Dermis blood vessel endothelial cell (primary cell): ENCODE measurements around the gene CPEB4. TPM values are rescaled to one million over a fixed set of nuclear protein-coding genes. Genes with fewer than 3 reads are reported as not detected.

Experiments
- DNase-seq: peaks from one replicate; pipeline ENCODE4 v3.0.0; 2010
- total RNA-seq: library from RNA; depleted of rRNA; stranded (reverse); fragments of >200 nt; gene quantifications from 2 replicates; pipeline ENCODE4 v1.2.3, GENCODE V29; 2014

Gene CPEB4
- total RNA-seq, 1 donor from 2014 or later, result 18.0 TPM

DNA sequence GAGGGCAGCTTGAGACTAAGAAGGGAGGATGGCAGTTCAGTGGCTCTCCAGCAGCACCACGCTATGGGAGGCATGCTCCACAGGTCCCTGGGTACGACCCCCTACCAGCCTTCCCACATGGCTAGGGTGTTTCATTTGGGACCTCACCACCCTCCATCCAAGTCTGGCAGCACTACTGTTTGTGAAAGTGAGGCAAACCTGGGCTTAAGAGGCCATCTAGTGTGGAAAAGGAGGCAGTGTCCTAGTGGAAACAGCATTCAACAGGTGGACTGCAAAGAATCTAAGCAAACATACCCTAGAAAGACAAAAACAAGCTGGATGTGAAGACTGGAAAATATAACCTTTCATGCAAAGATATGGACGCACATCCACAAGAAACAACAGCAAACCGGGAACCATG is 96.1 kb downstream of the CPEB4 start:
- DNase-seq, result peak; percentile 50

DNA sequence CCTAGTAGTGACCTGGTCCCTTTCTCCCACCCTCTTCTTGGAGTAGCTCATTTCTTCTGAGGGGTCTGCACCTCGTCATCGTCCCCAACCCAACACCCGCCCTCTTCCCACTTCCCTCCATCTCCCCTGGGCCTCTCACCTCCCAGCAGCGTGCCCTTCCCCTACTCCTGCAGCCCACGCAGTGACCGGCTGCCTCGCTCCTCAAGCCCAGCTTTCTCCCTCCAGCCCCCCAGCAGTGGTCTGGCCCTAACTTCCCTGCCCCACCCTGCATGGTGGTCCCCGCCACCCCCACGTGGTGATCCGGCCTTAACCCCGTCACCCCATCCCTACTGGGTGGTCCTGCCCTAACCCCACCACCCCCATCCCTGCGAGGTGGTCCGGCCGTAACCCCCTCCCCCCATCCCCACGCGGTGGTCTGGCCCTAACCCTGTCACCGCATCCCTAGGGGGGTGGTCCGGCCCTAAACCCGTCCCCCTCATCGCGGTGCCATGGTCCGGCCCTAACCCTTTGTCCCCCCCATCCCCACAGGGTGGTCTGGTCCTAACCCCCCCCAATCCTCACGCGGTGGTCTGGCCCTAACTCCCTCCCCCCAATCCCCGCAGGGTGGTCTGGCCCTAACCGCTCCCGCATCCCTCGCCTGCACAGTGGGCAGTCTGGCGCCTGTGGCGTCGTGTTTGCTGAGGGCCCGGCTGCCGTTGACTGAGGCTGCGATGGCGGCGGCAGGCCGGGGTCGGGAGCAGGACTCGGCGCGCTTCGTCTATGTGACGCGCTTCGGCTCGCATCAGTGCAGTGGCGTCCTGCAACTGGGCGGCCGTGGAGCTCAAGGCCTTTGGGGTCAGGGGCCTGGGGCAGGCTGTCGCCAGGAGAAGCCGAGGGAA is 100.6 kb downstream of the CPEB4 start, which contains the start of gene C5orf47:
Gene C5orf47 (plus strand): TSS at position 617 of the 878 bp plus-strand sequence. CDS start 94 bp downstream, at position 711.
- no peak for DNase-seq

DNA sequence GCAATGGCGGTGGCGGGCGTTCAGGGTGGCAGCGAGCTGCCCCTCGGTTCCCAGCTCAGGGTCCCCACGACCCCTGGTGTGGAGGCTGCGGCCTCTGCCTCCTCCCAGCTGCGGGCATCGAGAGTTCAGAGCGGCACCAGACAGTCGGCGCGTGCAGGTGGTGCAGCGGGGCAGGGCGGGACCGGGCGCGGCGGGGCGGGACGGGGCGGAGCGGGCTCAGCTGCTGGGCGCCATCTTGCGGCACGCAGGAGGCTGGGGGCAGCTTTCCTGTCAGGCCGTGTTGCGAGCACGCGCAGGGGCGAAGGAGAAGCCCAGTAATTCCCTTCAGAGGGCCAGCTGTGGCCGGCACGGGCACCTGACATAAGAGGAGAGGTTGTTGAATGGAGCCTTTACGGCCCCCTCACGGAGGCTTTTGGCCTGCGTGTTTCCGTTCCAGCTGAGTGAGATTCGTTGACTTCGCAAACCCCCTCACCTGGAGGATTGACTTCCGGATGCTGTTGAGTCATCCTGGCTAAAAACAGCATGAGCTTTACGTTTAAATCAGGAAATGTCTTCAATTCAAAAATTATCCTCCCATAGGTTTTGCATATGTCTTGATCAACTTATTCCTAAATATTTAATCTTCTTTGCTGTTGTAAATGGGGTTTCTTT is 101.4 kb downstream of the CPEB4 start:
- DNase-seq, result no peak

DNA sequence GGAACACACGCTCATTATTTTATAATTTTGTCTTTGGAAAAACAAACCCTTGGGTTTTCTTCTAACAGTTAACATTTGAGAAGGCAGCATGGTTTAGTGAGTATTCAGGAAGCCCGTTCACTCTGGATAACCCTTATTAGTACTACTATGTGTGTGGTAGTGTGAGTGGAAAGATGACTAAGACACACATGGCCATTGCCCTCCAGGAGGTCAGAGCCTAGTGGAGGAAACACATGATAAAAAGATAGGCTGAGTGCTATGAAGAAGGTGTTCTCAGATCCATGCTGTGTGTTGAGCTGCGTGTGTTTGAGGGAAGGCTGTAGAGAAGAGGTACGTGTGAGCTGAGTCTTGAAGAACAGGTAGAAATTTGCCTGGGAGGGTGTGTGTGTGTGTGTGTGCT is 109.2 kb downstream of the CPEB4 start:
- no peak for DNase-seq

DNA sequence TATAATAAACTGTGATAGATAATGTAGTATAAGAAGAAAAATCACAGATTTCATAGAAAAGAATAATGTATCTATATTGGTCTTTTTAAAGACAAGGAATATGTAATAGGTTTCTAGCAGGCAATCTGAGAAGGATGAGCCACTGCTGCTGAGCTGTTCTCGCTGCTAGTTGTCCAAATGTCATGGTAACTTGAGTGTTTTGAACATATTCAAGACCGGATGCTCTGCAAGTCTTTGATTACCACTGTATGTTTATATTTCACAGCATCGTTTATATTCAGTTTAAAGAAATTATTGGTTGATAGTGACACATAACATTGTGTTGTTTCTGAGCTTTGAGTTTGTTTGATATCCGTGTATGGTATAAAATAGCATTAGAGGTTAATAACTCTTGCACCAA is 110.4 kb downstream of the CPEB4 start:
- no peak for DNase-seq

DNA sequence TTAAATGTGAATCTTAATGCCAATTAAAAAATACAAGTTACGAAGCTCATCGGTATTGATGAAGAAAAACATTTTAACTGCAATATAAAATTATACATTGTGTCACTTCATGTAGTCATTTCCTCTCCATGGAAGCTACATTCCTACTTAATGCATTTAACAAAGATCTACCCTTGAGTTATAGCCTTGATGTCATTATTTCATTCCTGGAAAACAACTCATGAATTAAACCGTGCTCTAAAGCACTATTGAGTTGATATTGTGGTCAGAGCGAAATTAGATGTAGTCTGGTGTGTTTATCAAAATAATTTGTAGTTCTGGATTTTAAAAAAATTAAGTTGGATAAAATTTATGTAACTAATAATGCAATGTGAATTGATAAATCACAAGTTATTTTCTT is 111.9 kb downstream of the CPEB4 start:
- no peak for DNase-seq

DNA sequence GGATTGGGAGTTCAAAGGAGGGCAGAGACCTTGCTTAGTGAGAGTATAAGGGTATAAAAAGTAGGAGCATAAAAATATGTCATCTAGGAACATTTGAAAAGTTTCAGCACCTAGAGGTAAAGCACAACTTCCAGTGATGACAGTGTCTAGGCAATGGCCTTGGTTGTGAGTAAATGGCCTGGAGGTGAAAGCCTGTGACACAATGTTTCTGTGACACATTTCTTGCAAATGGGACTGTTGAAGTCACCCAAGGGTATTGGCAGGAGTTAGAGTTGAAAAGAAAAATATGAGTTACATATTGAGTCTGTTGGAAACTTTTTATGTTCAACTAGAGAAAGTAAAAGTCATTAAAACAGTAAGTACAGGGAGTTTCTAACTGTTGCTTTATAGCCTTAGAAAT is 115.6 kb downstream of the CPEB4 start:
- DNase-seq, result no peak

DNA sequence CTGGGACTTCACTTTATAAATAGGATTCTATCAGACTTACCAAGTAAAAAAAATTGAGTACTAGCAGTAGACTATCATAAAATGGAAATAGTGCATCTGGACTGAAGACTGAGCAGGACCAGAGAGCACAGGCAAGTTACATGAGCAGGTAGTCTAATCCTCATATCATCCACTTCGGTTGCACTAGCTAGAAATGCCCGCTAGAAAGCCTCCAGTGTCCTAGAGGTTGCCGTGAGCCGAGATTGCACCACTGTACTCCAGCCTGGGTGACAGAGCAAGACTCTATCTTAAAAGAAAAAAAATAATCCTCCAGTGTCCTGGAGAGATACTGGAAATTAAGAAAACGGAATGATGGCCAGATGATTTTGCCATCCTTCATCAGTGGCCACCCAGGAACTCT is 120.8 kb downstream of the CPEB4 start:
- DNase-seq, result no peak

DNA sequence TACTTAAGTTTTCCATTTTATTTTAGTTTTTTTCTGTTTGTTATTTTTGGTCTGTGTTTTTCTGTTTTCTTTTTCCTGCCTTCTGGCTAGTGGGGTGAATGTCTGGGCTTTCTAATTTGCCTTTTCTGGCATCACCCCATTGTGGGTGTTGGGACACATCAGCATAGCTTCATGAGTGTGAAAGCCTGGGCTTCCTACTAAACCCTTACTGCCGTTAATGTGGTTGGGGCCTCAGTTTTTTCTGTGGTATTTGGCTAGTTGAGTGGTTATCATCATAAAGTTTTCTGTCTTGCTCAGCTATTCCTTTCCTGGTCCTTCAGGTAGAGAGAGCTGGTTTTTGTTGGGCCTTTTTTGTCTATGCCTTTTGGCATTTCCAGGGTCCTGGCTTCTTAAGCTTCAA is 122.2 kb downstream of the CPEB4 start:
- no peak for DNase-seq

DNA sequence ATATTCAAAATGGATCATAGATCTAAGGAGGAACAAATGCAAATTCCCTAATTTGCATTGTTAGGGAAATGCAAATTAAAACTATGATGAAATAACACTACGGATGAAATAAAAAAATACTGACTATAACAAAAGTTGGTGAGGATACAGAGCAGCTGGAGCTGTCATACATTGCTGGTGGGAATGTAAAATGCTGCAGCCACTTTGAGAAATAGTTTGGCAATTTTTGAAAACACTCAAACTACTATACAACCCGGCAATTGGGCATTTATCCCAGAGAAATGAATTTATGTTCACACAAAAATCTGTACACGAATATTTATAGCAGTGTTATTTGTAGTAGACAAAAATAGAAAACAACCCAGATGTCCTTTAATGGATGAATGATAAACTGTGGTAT is 123.3 kb downstream of the CPEB4 start:
- DNase-seq, result no peak

Other genes with a start within 250 kb of the CPEB4 start
- gene C5orf47, start 100.8 kb downstream of the CPEB4 start, total RNA-seq, result not detected in 2 replicates
- gene NSG2, start 157.4 kb downstream of the CPEB4 start, total RNA-seq, result 0.05 TPM in 1 of 2 replicates, not detected in the other